LNCAP (cell line): ENCODE data around the gene MYT1.
A peak's percentile ranks its signal among the peaks of the same experiment; 100 is the strongest.

ENCODE experiments used
- TF ChIP-seq, protein P1 (sequence below): fragments of 450-650 bp; IDR thresholded peaks from 2 replicates; pipeline ENCODE4 v1.5.1; 2017; ENCODE audit warnings: mild to moderate bottlenecking

MYT1 gene

DNA sequence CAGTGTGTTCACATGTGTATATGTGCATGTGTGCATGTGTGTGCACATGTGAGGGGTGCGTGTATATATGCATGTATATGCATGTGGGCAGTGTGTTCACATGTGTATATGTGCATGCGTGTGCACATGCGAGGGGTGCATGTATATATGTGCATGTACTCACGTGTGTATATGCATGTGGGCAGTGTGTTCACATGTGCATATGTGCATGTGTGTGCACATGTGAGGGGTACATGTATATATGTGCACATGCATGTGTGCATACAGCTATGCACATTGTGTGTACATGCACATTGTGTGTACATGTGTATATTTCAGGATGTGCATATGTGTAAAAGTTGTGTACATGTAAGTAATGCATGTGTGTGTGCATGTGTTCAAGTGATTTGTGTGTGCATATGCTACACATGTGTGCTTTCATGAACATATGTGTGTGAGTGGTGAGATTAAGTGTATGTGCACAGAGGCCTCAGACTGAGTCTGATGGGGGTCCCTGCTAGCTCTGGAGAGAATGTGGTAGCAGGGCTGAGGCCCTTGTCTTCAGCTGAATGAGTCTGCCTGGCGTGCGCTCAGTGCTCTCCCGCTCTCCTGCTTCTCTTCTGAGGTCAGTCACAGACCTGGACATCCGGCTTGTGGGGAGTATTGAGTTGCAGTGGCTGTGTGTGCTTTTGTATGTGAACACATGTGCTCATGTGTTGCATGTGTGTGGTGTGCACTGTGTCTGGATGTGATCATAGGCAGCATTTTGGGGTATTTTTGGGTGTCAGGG, 19.9 kb upstream of the MYT1 start:
- TF ChIP-seq, protein P1, sequence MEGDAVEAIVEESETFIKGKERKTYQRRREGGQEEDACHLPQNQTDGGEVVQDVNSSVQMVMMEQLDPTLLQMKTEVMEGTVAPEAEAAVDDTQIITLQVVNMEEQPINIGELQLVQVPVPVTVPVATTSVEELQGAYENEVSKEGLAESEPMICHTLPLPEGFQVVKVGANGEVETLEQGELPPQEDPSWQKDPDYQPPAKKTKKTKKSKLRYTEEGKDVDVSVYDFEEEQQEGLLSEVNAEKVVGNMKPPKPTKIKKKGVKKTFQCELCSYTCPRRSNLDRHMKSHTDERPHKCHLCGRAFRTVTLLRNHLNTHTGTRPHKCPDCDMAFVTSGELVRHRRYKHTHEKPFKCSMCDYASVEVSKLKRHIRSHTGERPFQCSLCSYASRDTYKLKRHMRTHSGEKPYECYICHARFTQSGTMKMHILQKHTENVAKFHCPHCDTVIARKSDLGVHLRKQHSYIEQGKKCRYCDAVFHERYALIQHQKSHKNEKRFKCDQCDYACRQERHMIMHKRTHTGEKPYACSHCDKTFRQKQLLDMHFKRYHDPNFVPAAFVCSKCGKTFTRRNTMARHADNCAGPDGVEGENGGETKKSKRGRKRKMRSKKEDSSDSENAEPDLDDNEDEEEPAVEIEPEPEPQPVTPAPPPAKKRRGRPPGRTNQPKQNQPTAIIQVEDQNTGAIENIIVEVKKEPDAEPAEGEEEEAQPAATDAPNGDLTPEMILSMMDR: no peak

DNA sequence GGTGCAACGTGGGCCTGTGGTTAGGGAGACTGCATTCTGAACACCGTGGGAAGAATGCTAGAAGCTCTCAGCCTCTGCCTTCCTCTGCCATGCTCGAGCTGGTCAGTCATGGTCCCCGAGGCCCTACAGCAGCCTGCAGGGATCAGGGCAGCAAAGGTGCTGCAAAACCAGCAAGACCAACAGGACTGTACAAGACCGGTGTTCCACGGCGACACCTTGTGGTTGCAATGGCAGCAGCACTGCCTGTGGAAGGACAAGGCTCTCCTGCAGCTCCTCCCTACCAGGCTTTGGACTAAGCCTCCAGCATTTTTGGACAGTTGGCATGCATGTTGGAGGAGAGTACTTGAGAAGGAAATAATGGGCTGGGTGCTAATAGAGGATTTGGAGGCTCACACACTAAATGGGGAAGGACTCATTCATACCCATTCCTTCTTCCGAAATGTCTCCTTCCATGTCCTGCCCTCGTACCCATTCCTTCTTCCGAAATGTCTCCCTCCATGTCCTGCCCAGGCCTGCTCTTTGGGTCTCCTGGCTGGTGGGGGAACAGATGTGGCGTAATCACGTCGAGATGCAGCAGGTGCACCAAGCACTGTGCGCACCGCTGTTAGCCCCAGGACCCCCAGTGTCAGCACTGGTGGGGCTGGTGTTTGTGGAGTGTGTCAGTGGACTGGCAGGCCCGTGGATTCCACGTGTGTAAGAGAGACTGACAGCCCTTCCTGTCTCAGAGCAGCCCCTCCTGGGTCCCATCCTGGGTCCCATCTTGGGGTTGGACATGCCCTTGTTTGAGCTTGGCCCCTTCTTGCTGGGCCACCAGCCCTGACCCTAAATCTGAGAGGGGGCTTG, 18.6 kb upstream of the MYT1 start:
- TF ChIP-seq, protein P1: peak; percentile 40; the same call in 1 of the 2 replicates

DNA sequence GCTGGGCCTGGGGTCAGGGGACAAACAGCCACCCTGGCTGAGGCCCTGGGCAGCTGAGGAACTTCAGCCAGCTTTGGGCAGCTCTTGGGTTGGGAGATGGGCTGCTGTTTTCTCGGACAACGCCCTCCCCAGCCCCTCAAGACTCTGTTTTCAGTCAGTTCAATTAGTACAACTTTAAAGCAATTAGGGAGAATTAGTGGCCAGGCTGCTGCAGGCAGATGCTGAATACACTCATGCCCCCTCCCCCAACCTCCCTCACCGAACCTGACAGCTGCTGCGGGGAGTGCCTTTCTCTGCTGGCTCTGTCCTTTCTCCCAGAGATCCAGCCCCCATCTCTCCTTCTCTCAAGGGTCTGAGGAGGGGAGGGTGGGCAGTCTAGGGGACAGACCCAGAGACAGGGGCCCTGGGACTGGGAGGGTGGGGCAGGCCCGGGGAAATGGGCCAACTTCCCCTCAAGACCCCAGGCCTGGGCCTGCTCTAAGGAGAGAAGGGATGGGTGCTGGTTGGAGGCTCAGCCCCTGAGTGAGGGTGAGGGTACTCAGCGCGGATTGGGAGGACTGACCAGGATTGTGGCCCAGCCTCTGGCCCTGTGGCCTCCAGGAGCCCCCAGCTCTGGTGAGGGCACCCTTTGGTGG, 17.8 kb upstream of the MYT1 start:
- TF ChIP-seq, protein P1: no peak

DNA sequence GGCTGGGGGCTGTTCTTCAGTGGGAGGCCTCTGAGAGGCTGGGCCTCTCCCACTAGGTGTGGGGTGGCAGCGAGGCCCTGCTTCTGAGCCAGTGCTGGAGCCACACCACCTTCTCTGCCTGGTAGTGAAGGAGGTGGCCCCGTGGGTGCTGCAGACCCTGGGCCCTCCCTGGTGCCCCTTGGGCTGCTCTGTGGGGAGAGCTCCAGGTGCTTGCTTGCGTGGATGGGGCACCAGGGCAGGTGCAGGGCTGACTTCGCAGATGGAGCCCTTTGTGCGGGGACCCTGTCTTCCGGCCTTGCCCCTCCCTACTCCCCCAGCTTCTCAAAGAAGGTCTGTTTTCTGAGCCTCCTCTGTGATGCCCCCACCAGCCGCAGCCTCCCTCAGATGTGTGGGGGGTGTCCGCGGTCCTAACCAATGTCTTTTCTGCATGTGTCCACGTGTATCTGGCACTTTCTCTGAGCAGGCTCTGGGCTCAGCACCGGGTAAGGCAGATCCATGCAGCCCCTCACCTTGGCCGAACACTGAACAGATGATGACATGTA, 17.2 kb upstream of the MYT1 start:
- TF ChIP-seq, protein P1: no peak

DNA sequence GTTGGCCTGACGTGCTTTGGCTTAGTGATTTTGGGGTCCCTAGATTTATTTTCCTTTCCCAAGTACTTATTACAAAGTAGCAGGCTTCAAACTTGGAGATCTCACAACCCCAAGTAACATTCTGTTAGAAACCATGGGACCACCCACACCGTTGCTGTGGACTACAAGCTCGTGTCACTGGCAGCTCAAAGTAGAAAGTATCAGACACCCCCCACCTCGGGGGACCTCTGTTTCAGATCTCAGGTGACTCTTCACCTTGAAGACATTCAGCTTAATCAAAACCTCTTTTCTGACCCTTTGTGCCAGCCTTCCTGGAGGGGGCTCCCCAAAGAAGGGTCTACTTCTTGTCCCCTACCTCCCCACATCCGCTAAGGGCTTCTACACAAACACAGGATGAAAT, 15.7 kb upstream of the MYT1 start:
- TF ChIP-seq, protein P1: no peak

DNA sequence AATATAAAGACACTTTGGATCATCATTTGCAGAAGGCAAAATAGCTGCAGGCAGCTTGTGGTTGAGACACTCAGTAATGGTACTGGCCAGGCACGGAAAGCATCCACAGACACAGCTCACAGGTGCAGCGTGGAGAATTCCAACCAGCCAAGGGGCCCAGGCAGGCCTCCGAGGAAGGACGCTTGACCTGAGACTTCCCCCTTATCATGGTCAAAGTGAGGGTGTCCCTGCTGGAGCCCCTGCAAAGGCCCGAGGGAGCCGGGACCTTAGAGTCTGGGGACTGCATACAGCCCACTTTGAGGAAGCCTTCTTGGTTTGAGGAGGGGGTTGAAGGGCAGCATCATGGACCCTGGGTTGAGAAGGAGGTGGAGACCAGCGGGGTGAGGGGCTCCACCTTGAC, 15.1 kb upstream of the MYT1 start:
- TF ChIP-seq, protein P1: no peak

DNA sequence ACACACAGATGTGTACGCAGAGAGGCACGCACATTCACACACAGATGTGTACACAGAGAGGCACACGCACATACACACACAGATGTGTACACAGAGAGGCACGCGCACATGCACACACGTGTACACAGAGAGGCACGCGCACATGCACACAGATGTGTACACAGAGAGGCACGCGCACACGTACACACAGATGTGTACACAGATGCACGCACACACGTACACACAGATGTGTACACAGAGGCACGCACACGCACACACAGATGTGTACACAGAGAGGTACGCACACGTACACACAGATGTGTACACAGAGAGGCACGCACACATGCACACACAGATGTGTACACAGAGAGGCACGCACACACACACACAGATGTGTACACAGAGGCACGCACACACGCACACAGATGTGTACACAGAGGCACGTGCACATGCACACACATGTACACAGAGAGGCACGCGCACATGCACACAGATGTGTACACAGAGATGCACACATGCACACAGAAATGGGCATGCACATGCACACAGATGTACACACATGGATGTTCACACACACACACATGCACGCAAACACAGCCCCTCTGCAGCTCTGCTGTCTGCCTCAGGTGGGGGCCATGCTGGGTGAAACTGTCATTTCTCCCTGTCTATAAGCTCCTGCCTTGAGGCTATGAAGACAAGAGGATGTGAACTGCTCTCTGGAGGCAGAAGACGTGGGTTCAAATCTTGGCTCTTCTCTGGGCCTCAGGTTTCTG, 14.3 kb upstream of the MYT1 start:
- TF ChIP-seq, protein P1: no peak
